ENCODE results near the gene LEUTX. TPM values are rescaled to one million over a fixed set of nuclear protein-coding genes. Genes with fewer than 3 reads are reported as not detected.
"Not testable (repeated sequence)": the region's sequence is repeated elsewhere in the genome, so short reads cannot be mapped to it uniquely, and the experiment has no call there.

Gene LEUTX
- total and polyA plus RNA-seq, 5 donors = not detected

DNA sequence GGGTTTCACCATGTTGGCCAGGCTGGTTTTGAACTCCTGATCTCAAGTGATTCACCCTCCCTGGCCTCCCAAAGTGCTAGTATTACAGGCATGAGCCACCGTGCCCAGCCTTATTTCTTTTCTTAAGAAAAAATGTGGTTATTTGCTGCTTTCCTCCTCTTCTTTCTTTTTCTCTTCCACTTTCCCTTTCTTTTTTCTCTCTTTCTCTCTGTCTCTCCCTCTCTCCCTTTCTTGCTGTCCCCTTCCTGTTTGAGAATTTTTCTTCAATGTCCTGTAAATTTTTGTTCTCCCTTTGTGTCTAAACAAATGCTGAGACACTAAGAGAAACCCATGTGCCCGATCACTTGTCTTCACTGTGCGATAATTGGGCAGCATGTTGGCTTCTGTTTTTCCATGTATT is 2.2 kb downstream of the LEUTX start:
- ATAC-seq (no peak), DNase-seq (no peak)
- intact Hi-C loops (cut with DNase I) = no loop called here
- WGBS = 86% methylated on average over 3 of the region's 3 CpGs
- Histone ChIP-seq H3K27me3 (ENCODE audit: control insufficient read depth, insufficient read depth) (no peaks in the 10 kb centered on the region), H3K4me1 (ENCODE audit: control insufficient read depth, insufficient read depth, low read length) (no peaks in the 10 kb centered on the region), H3K4me3 (ENCODE audit: low read length) (no peak overlapping the region), H3K27ac (ENCODE audit: low read length) (no peak overlapping the region), H3K9me3 (ENCODE audit: control insufficient read depth, low read length) (no peaks in the 10 kb centered on the region)

DNA sequence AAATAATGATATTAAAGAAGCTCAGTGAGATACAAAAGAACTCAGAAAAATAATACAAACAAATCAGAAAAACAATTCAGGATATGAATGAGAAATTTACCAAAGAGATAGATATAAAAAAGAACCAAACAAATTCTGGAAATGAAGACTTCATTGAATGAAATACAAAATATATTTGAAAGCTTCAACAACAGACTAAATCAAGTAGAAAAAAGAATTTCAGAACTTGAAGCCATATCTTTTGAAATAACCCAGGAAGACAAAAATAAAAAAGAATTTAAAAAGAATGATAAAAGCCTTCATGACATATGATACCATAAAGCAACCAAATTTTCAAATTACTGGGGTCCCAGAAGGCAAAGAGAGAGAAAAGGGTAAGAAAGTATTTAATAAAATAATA is 9.6 kb downstream of the LEUTX start:
- Histone ChIP-seq H3K4me3 (ENCODE audit: low read length) (no peak overlapping the region), H3K9me3 (ENCODE audit: control insufficient read depth, low read length) (peaks cover 4% of the 10 kb centered on the region), H3K27me3 (ENCODE audit: control insufficient read depth, insufficient read depth) (no peaks in the 10 kb centered on the region), H3K27ac (ENCODE audit: low read length) (no peak overlapping the region), H3K4me1 (ENCODE audit: control insufficient read depth, insufficient read depth, low read length) (no peaks in the 10 kb centered on the region)
- intact Hi-C loops (cut with DNase I) = no loop called here
- DNase-seq = no peak
- ATAC-seq = no peak

DNA sequence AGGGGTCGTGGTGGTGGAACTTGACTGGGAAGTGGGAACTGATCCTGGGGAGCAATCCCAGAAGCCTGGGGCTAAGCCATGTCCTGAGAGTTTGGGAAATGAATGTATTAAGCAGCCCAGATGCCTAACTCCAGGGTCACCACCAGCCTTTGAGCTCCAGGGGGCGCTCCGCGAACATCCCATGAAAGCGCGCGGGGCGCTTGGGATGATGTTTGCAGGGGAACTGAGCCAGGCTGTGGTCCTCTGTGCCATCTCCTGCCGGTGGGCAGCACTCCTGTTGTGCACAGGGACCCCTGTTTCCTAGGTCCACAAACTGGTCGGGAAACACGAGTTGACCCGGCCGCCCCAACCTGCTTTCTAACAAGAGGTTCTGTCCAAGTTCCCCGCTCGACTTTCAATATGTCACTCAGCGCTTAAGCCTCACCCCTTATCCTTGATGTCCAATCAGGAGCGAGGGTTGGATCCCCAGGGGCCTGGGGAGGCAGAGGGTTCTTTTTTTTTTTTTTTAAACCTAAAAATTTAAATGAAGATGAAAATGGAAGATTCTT is 14.4 kb downstream of the LEUTX start:
- H3K4me3 ChIP-seq (ENCODE audit: low read length) = peak overlapping the region; percentile 40
- H3K27me3 ChIP-seq (ENCODE audit: control insufficient read depth, insufficient read depth) = no peaks in the 10 kb centered on the region
- no peak overlapping the region for H3K27ac ChIP-seq (ENCODE audit: low read length)
- intact Hi-C loops (cut with DNase I) = loop anchor here in 2 of 4 donors (5.0 kb wide), 1 partner anchor 49 kb away; no protein-coding TSS in a partner anchor
- H3K9me3 ChIP-seq (ENCODE audit: control insufficient read depth, low read length) = no peaks in the 10 kb centered on the region
- H3K4me1 ChIP-seq (ENCODE audit: control insufficient read depth, insufficient read depth, low read length) = no peaks in the 10 kb centered on the region
- peak; percentile 96 to 99 for ATAC-seq
- WGBS = under 1% methylated on average over 17 of the region's 17 CpGs
- DNase-seq = peak; percentile 76 to 90 (median 87)

DNA sequence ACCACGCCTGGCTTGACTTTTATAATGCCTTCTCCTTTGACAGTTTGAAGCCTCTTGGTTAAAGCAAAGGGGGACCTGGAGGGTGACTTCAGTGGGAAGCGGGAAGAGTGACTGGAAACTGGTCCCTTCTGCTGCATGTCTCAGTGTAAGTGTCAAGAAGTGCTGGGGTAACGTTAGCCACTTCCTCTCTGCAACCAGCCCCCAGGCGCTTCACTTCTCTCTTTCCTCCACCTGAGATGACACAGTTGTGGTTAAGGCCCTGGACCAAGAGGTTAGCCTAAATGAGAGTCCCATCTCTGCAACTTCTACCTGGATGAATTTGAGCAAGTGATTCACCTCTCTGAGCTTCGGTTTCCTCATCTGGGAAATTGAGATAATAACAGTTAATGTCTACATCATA is 16.3 kb downstream of the LEUTX start:
- Histone ChIP-seq H3K4me3 (ENCODE audit: low read length) (no peak overlapping the region), H3K4me1 (ENCODE audit: control insufficient read depth, insufficient read depth, low read length) (no peaks in the 10 kb centered on the region), H3K27ac (ENCODE audit: low read length) (no peak overlapping the region), H3K9me3 (ENCODE audit: control insufficient read depth, low read length) (no peaks in the 10 kb centered on the region), H3K27me3 (ENCODE audit: control insufficient read depth, insufficient read depth) (no peaks in the 10 kb centered on the region)
- ATAC-seq (no peak), DNase-seq (no peak)
- 60% methylated on average over 5 of the region's 5 CpGs for WGBS
- intact Hi-C loops (cut with DNase I) = loop anchor here in 1 of 4 donors (2.0 kb wide), 1 partner anchor 50 kb away; no protein-coding TSS in a partner anchor

DNA sequence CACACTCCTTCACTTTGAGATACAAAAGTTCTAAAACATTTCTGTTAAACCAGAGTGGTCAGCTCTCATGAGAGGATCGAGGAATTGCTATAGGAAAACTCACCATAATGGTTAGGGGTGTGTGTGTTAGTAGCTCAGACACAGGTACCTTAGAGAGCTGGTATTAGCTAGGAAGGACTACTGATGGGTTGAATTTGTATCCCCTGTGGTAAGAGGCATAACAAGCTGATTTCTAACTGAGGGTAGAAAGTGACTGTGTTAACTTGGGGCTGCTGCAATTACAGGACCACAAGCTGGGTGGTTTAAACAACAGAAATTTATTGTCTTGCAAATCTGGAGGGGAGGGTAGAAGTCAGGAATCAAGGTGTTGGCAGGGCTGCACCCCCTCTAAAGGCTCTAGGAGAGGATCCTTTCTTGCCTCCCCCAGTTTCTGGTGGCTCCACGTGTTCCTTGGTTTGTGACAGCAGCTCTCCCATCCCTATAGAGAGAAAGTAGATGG is 17.4 kb downstream of the LEUTX start:
- no peak for DNase-seq
- H3K9me3 ChIP-seq (ENCODE audit: control insufficient read depth, low read length) = no peaks in the 10 kb centered on the region
- no peak overlapping the region for H3K27ac ChIP-seq (ENCODE audit: low read length)
- no peak overlapping the region for H3K4me3 ChIP-seq (ENCODE audit: low read length)
- H3K27me3 ChIP-seq (ENCODE audit: control insufficient read depth, insufficient read depth) = no peaks in the 10 kb centered on the region
- no peaks in the 10 kb centered on the region for H3K4me1 ChIP-seq (ENCODE audit: control insufficient read depth, insufficient read depth, low read length)
- intact Hi-C loops (cut with DNase I) = loop anchor here in 1 of 4 donors (2.0 kb wide), 1 partner anchor 49 kb away; no protein-coding TSS in a partner anchor
- no peak for ATAC-seq
- WGBS = 32% methylated on average over 2 of the region's 2 CpGs

DNA sequence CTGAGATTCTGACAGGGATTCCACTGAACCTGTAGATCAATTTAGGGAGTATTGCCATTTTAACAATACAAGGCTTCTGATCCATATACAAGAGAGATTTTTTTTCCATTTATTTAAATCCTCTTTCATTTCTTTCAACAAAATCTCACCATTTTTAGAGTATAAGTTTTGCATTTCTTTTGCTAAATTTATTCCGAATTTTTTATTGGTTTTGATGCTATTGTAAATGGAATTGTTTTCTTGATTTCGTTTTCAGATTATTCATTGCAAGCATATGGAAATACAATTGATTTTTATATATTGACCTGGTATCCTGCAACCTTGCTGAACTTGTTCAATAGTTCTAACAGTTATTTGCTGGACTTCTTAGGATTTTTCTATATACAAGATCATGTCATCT is 18.4 kb downstream of the LEUTX start:
- 48% methylated on average over 2 of the region's 2 CpGs for WGBS
- intact Hi-C loops (cut with DNase I) = no loop called here
- ATAC-seq = no peak
- H3K9me3 ChIP-seq (ENCODE audit: control insufficient read depth, low read length) = no peaks in the 10 kb centered on the region
- H3K27me3 ChIP-seq (ENCODE audit: control insufficient read depth, insufficient read depth) = no peaks in the 10 kb centered on the region
- H3K27ac ChIP-seq (ENCODE audit: low read length) = no peak overlapping the region
- H3K4me1 ChIP-seq (ENCODE audit: control insufficient read depth, insufficient read depth, low read length) = no peaks in the 10 kb centered on the region
- DNase-seq = no peak
- no peak overlapping the region for H3K4me3 ChIP-seq (ENCODE audit: low read length)

DNA sequence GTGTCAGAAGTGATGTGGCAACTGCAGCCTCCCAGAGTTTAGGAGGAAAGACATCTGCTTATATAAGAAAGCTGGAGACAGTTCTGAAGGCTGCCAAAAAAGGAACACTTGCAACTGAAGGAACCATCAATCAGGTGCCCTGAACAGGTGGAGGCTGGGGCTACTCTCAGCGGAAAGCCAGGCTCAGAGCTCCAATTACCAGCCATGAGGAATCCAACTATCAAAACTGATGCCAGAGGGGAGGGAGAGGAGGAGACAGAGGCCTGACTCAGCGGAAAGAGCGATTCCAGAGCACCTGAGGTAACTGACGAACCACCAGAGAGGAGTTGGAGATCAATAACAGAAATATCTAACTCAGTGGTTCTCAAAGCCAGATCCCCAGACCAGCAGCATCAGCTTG is 24.3 kb downstream of the LEUTX start:
- Histone ChIP-seq H3K27me3 (ENCODE audit: control insufficient read depth, insufficient read depth) (no peaks in the 10 kb centered on the region), H3K9me3 (ENCODE audit: control insufficient read depth, low read length) (no peaks in the 10 kb centered on the region), H3K4me3 (ENCODE audit: low read length) (no peak overlapping the region), H3K4me1 (ENCODE audit: control insufficient read depth, insufficient read depth, low read length) (peaks cover 1% of the 10 kb centered on the region), H3K27ac (ENCODE audit: low read length) (no peak overlapping the region)
- intact Hi-C loops (cut with DNase I) = no loop called here
- WGBS = 31% methylated on average over 4 of the region's 4 CpGs
- DNase-seq (no peak), ATAC-seq (no peak)

DNA sequence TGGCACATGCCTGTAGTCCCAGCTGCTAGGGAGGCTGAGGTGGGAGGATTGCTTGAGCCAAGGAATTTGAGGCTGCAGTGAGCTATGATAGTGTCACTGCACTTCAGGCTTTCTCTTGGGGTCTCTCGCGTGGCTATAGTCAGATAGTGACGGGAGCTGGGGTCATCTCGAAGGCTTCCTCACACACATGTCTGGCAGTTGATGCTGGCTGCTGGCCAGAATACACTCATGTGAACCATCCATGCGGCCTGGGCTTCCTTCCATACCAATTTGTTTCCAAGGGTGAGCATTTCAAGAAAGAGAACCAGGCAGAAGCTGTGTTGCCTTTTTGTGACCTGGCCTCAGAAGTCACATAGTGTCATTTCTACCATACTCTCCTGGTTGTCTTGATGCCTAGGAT is 26.4 kb downstream of the LEUTX start:
- no peaks in the 10 kb centered on the region for H3K27me3 ChIP-seq (ENCODE audit: control insufficient read depth, insufficient read depth)
- no peak for DNase-seq
- peaks cover 1% of the 10 kb centered on the region for H3K4me1 ChIP-seq (ENCODE audit: control insufficient read depth, insufficient read depth, low read length)
- WGBS = 18% methylated on average over 5 of the region's 5 CpGs
- H3K4me3 ChIP-seq (ENCODE audit: low read length) = no peak overlapping the region
- no peaks in the 10 kb centered on the region for H3K9me3 ChIP-seq (ENCODE audit: control insufficient read depth, low read length)
- no peak for ATAC-seq
- no peak overlapping the region for H3K27ac ChIP-seq (ENCODE audit: low read length)
- intact Hi-C loops (cut with DNase I) = no loop called here

DNA sequence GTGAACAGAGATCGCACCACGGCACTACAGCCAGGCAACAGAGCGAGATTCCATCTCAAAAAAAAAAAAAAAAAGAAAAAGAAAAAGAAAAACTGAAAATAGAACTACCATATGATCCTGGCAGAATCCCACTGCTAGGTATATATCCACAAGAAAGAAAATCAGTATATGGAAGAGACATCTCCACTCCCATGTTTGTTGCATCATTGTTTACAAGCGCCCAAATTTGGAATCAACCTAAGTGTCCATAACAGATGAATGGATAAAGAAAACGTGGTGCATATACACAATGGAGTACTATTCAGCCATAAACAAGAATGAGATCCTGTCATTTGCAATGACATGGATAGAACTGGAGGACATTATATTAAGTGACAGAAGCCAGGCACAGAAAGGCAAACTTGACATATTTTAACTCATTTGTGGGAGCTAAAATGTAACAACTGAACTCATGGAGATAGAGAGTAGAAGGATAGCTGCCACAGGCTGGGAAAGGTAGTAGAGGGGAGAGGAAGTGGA is 29.3 kb downstream of the LEUTX start:
- 79% methylated on average over 5 of the region's 5 CpGs for WGBS
- Histone ChIP-seq H3K9me3 (ENCODE audit: control insufficient read depth, low read length) (no peaks in the 10 kb centered on the region), H3K27me3 (ENCODE audit: control insufficient read depth, insufficient read depth) (no peaks in the 10 kb centered on the region), H3K4me3 (ENCODE audit: low read length) (no peak overlapping the region), H3K27ac (ENCODE audit: low read length) (no peak overlapping the region), H3K4me1 (ENCODE audit: control insufficient read depth, insufficient read depth, low read length) (no peaks in the 10 kb centered on the region)
- intact Hi-C loops (cut with DNase I) = no loop called here
- no peak for DNase-seq
- no peak for ATAC-seq

DNA sequence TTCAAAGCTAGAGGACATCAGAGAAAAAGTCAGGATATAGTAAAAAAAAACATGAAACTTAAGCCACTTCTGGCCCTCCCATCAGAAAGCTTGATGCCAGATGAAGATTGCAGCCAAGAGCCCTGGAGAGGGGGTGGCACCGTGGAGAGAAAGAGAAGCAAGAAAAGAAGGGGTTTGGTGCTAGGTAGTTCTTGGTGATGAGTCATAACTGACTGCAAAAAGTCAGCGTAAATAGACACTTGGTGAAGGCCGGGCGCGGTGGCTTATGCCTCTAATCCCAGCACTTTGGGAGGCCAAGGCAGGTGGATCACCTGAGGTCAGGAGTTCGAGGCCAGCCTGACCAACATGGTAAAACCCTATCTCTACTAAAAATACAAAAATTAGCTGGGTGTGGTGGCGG is 30.0 kb downstream of the LEUTX start:
- intact Hi-C loops (cut with DNase I); H3K4me1 ChIP-seq (ENCODE audit: control insufficient read depth, insufficient read depth, low read length); H3K27me3 ChIP-seq (ENCODE audit: control insufficient read depth, insufficient read depth); H3K4me3 ChIP-seq (ENCODE audit: low read length); H3K9me3 ChIP-seq (ENCODE audit: control insufficient read depth, low read length); ATAC-seq; H3K27ac ChIP-seq (ENCODE audit: low read length); DNase-seq: not testable (repeated sequence)
- 89% methylated on average over 7 of the region's 7 CpGs for WGBS

DNA sequence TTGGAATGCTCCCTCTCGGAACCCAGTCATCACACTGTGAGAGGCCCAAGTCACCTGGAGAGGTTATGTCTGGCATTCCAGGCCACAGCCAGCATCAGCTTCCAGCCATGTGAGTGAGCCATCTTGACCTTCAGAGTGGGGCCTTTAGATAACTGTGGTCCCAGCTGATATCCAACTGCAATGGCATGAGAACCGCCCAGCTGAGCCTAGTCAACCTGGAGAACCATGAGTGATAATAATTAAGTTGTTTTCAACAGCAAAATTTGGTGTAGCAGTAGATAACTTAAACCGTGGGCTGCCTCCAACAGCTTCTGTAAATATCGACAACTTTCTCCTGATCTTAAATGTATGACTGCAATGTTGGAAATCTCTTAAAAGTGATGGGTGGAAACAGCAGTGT is 30.7 kb downstream of the LEUTX start:
- intact Hi-C loops (cut with DNase I) = no loop called here
- Histone ChIP-seq H3K27me3 (ENCODE audit: control insufficient read depth, insufficient read depth) (no peaks in the 10 kb centered on the region), H3K9me3 (ENCODE audit: control insufficient read depth, low read length) (no peaks in the 10 kb centered on the region), H3K27ac (ENCODE audit: low read length) (no peak overlapping the region), H3K4me1 (ENCODE audit: control insufficient read depth, insufficient read depth, low read length) (peaks cover 2% of the 10 kb centered on the region), H3K4me3 (ENCODE audit: low read length) (no peak overlapping the region)
- ATAC-seq (no peak), DNase-seq (no peak)
- 88% methylated on average over 4 of the region's 4 CpGs for WGBS

DNA sequence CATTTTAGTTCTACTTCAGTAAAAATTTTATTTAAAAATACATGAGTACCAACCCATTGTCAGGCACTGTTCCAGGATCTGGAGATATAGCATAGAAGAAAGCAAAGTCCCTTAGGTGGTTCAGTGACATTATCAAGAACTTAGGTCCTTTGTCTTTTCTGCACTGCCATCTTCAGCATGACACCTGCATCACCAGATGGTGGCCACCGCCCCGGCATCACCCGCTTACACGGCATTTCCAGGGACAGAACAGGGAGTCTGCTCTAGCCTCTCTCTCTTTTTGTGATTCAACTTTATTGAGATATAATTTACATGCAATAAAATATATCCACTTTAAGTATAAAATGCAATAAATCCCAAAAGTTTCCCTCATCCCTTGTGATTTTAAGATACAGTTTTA is 31.8 kb downstream of the LEUTX start:
- WGBS = 91% methylated on average over 4 of the region's 4 CpGs
- Histone ChIP-seq H3K9me3 (ENCODE audit: control insufficient read depth, low read length) (no peaks in the 10 kb centered on the region), H3K27ac (ENCODE audit: low read length) (no peak overlapping the region), H3K4me1 (ENCODE audit: control insufficient read depth, insufficient read depth, low read length) (peaks cover 2% of the 10 kb centered on the region), H3K4me3 (ENCODE audit: low read length) (no peak overlapping the region), H3K27me3 (ENCODE audit: control insufficient read depth, insufficient read depth) (no peaks in the 10 kb centered on the region)
- DNase-seq (no peak), ATAC-seq (no peak)
- intact Hi-C loops (cut with DNase I) = no loop called here
